GM12878 (cell line): Measurements from ENCODE around the gene NOD2.

Experiments
- CTCF ChIP-seq, 3 experiments: IDR thresholded peaks in 2 of 3; conservative IDR thresholded peaks in 1 of 3; 2 replicates each; pipeline ENCODE4 v1.5.1; 2011; ENCODE audit warnings: low read depth in 3 of 3, low read length in 3 of 3, mild to moderate bottlenecking in 3 of 3, control low read depth in 2 of 3, moderate library complexity in 2 of 3, inconsistent platforms in 1 of 3, mixed read lengths in 1 of 3; ENCODE audit not compliant: control insufficient read depth in 2 of 3, insufficient read depth in 1 of 3; ENCODE audit errors: extremely low read depth in 1 of 3
- EP300 ChIP-seq, 2 experiments: fragments of 150-350 bp in 1 of 2; IDR thresholded peaks; 2 replicates each; pipeline ENCODE4 v1.6.1; 2011 to 2012; ENCODE audit warnings: low read depth in 2 of 2, low read length in 2 of 2, borderline replicate concordance in 1 of 2, improper control_type of control experiment in 1 of 2, inconsistent platforms in 1 of 2; ENCODE audit not compliant: control insufficient read depth in 1 of 2
- FOXM1 ChIP-seq: IDR thresholded peaks from 2 replicates; pipeline ENCODE4 v1.6.1; 2012; ENCODE audit warnings: low read depth, mild to moderate bottlenecking, inconsistent platforms, low read length, moderate library complexity
- HDAC2 ChIP-seq: fragments of 200-600 bp; sonication (generic); IDR thresholded peaks from 2 replicates; pipeline ENCODE4 v1.6.1; 2017
- HDAC6 ChIP-seq: fragments of 200-600 bp; sonication (generic); IDR thresholded peaks from one replicate; pipeline ENCODE4 v1.8.0; 2017; ENCODE audit warnings: antibody characterized with exemption; ENCODE audit not compliant: unreplicated experiment
- NFIC ChIP-seq: IDR thresholded peaks from 2 replicates; pipeline ENCODE4 v1.6.1; 2012; ENCODE audit warnings: low read depth, mild to moderate bottlenecking, inconsistent platforms, low read length, moderate library complexity
- RBBP5 ChIP-seq: fragments of 200-600 bp; sonication (generic); conservative IDR thresholded peaks from 2 replicates; pipeline ENCODE4 v1.6.1; 2016
- RFX5 ChIP-seq: IDR thresholded peaks from 2 replicates; pipeline ENCODE4 v1.6.1; 2011; ENCODE audit warnings: low read depth, low read length, improper control_type of control experiment
- SREBF1 ChIP-seq: IDR thresholded peaks from 2 replicates; pipeline ENCODE4 v1.6.1; 2012; ENCODE audit warnings: mild to moderate bottlenecking, low read length
- STAT3 ChIP-seq: IDR thresholded peaks from 2 replicates; pipeline ENCODE4 v1.6.1; 2011; ENCODE audit warnings: low read depth, low read length, improper control_type of control experiment
- TAF1 ChIP-seq: IDR thresholded peaks from 2 replicates; pipeline ENCODE4 v1.6.1; 2011; ENCODE audit warnings: mild to moderate bottlenecking, low read depth, low read length, borderline replicate concordance
- TCF7 ChIP-seq: IDR thresholded peaks from 2 replicates; pipeline ENCODE4 v1.6.1; 2014; ENCODE audit warnings: antibody characterized with exemption, borderline replicate concordance
- YY1 ChIP-seq: IDR thresholded peaks from 2 replicates; pipeline ENCODE4 v1.6.1; 2011; ENCODE audit warnings: low read depth, mild to moderate bottlenecking, low read length

- TF ChIP-seq STAT3 (no peak), HDAC2 (no peak), CTCF (IDR thresholded peaks at IDR 0.05 in 2 of 3, conservative IDR thresholded peaks at IDR 0.05 in 1 of 3; ENCODE audit: control insufficient read depth in 2 of 3, extremely low read depth in 1 of 3, insufficient read depth in 1 of 3, low read depth in 3 of 3, low read length in 3 of 3) (no peak), FOXM1 (no peak), YY1 (no peak), NFIC (no peak), RBBP5 (no peak), EP300 (IDR thresholded peaks at IDR 0.05; ENCODE audit: borderline replicate concordance in 1 of 2, control insufficient read depth in 1 of 2, low read depth in 2 of 2, low read length in 2 of 2) (no peak), TCF7 (no peak), TAF1 (no peak), RFX5 (no peak), SREBF1 (no peak), HDAC6 (no peak)
Measured at GRCh38 chr16:50774960-50775359, 81.6 kb downstream of the NOD2 start.
